Testis (tissue), 2 donors: ENCODE results near the gene FBH1.

ENCODE experiments used
- POLR2A ChIP-seq: fragments of 450-650 bp; IDR thresholded peaks from one replicate; pipeline ENCODE4 v1.6.1; 2017; ENCODE audit warnings: antibody characterized with exemption, mild to moderate bottlenecking, moderate library complexity
- TF ChIP-seq, protein P1 (sequence below), 3 experiments: fragments of 450-650 bp in 2 of 3; fragments of 200-600 bp in 1 of 3; sonication (generic) in 1 of 3; IDR thresholded peaks; one replicate each; pipeline ENCODE4 v1.5.1; 2016 to 2019; ENCODE audit warnings: antibody characterized with exemption in 3 of 3, mild to moderate bottlenecking in 2 of 3, moderate library complexity in 1 of 3

DNA sequence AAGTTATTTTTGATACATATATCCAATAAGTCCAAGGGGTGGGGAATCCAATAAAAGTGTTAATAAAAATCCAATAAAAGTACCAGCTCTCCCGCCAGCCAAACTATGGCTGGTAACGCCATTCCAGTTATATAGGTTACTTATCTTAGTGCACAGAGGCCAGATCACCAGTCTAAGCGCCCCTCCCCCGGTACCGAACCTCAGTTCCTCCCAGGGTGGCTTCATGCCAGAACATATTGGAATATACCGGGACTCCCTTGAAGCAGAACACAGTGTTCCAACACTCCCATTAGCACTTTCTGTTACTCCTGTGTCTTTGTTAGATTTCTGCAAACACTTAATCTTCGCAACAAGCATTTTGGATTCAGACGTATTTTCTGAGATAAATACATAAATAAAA, 7.5 kb downstream of the FBH1 start:
- TF ChIP-seq, protein P1, sequence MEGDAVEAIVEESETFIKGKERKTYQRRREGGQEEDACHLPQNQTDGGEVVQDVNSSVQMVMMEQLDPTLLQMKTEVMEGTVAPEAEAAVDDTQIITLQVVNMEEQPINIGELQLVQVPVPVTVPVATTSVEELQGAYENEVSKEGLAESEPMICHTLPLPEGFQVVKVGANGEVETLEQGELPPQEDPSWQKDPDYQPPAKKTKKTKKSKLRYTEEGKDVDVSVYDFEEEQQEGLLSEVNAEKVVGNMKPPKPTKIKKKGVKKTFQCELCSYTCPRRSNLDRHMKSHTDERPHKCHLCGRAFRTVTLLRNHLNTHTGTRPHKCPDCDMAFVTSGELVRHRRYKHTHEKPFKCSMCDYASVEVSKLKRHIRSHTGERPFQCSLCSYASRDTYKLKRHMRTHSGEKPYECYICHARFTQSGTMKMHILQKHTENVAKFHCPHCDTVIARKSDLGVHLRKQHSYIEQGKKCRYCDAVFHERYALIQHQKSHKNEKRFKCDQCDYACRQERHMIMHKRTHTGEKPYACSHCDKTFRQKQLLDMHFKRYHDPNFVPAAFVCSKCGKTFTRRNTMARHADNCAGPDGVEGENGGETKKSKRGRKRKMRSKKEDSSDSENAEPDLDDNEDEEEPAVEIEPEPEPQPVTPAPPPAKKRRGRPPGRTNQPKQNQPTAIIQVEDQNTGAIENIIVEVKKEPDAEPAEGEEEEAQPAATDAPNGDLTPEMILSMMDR (IDR thresholded peaks at IDR 0.05), result no peak
- TF ChIP-seq POLR2A, result no peak
